ENCODE data around the gene R3HCC1L.
"Not testable (repeated sequence)": the region's sequence is repeated elsewhere in the genome, so short reads cannot be mapped to it uniquely, and the experiment has no call there.

R3HCC1L gene

DNA sequence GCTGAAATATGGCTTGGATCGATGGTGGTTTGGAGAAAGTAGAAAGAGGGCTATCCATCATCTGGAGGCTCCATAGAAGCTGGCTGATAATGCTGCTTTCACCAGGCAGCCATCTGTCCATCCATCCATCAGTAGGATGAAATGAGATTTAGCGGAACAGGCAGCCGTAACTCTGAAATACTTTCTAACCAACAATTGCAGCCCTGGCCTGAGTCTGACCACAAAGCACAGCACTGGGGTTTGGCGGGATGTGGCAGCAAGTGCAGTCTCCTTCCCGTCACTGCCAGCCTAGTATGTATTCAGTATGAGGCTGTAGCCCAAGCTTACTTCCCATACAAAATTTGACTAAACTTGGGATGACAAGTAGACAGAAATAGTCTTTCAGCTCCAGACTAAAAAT lies 38.0 kb downstream of the R3HCC1L start:
- Histone ChIP-seq H3K9me3 (ENCODE audit: control insufficient read depth, insufficient read depth, low read length) (0 out of 2 replicates have a peak, but pooled peaks cover 2% of the 10 kb centered on the region), H4K20me1 (ENCODE audit: control insufficient read depth, insufficient read depth, low read depth, low read length) (no peaks in the 10 kb centered on the region), H3K4me3 (ENCODE audit: low read length) (no peak overlapping the region), H3K27me3 (ENCODE audit: control insufficient read depth, low read length) (no peaks in the 10 kb centered on the region), H3K4me1 (ENCODE audit: control insufficient read depth, low read length) (peaks cover 48% of the 10 kb centered on the region), H3K4me2 (ENCODE audit: low read length) (no peak overlapping the region), H3K79me2 (ENCODE audit: control insufficient read depth, low read length) (peaks cover 86% of the 10 kb centered on the region), H3F3A (ENCODE audit: control insufficient read depth, insufficient read depth) (peaks cover 22% of the 10 kb centered on the region), H3K27ac (ENCODE audit: low read depth, low read length) (no peak overlapping the region), H3K9me2 (replicated peaks; ENCODE audit: control insufficient read depth, low read length) (no peaks in the 10 kb centered on the region), H3K36me3 (ENCODE audit: control insufficient read depth, low read length) (peaks cover 90% of the 10 kb centered on the region)
- TF ChIP-seq, protein P1, sequence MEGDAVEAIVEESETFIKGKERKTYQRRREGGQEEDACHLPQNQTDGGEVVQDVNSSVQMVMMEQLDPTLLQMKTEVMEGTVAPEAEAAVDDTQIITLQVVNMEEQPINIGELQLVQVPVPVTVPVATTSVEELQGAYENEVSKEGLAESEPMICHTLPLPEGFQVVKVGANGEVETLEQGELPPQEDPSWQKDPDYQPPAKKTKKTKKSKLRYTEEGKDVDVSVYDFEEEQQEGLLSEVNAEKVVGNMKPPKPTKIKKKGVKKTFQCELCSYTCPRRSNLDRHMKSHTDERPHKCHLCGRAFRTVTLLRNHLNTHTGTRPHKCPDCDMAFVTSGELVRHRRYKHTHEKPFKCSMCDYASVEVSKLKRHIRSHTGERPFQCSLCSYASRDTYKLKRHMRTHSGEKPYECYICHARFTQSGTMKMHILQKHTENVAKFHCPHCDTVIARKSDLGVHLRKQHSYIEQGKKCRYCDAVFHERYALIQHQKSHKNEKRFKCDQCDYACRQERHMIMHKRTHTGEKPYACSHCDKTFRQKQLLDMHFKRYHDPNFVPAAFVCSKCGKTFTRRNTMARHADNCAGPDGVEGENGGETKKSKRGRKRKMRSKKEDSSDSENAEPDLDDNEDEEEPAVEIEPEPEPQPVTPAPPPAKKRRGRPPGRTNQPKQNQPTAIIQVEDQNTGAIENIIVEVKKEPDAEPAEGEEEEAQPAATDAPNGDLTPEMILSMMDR (IDR thresholded peaks at IDR 0.05; ENCODE audit: low read depth, low read length, poor library complexity, severe bottlenecking): no peak
- no peak for TF ChIP-seq EZH2phosphoT487 (IDR thresholded peaks at IDR 0.05; ENCODE audit: borderline replicate concordance, low read length)

DNA sequence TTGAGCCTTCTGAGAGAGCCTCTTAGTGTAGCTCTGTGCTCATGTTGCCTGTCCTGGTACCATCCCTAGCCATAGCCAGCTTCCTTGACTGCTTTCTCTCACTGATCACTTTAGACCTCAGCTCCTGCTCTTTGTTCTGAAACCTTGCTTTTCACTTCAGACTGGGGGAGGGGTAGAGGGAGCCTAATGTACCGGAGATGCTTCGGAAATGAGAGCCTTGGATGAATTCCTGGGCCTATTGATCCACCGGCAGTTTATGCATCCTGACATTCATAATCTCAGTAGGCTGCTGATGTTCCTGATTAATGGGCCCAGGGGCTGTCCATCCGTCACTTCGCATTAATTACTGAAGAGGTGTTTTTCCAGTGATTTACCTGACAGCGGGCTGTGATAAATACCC lies 38.8 kb downstream of the R3HCC1L start:
- Histone ChIP-seq H3K79me2 (ENCODE audit: control insufficient read depth, low read length) (peaks cover 93% of the 10 kb centered on the region), H3K4me2 (ENCODE audit: low read length) (no peak overlapping the region), H3K4me1 (ENCODE audit: control insufficient read depth, low read length) (peaks cover 41% of the 10 kb centered on the region), H3F3A (ENCODE audit: control insufficient read depth, insufficient read depth) (peaks cover 16% of the 10 kb centered on the region), H3K9me3 (ENCODE audit: control insufficient read depth, insufficient read depth, low read length) (0 out of 2 replicates have a peak, but pooled peaks cover 3% of the 10 kb centered on the region), H3K27ac (ENCODE audit: low read depth, low read length) (no peak overlapping the region), H4K20me1 (ENCODE audit: control insufficient read depth, insufficient read depth, low read depth, low read length) (no peaks in the 10 kb centered on the region), H3K27me3 (ENCODE audit: control insufficient read depth, low read length) (no peaks in the 10 kb centered on the region), H3K4me3 (ENCODE audit: low read length) (no peak overlapping the region), H3K9me2 (replicated peaks; ENCODE audit: control insufficient read depth, low read length) (no peaks in the 10 kb centered on the region), H3K36me3 (ENCODE audit: control insufficient read depth, low read length) (peaks cover 92% of the 10 kb centered on the region)
- TF ChIP-seq EZH2phosphoT487 (IDR thresholded peaks at IDR 0.05; ENCODE audit: borderline replicate concordance, low read length): no peak
- TF ChIP-seq, protein P1 (IDR thresholded peaks at IDR 0.05; ENCODE audit: low read depth, low read length, poor library complexity, severe bottlenecking): no peak

DNA sequence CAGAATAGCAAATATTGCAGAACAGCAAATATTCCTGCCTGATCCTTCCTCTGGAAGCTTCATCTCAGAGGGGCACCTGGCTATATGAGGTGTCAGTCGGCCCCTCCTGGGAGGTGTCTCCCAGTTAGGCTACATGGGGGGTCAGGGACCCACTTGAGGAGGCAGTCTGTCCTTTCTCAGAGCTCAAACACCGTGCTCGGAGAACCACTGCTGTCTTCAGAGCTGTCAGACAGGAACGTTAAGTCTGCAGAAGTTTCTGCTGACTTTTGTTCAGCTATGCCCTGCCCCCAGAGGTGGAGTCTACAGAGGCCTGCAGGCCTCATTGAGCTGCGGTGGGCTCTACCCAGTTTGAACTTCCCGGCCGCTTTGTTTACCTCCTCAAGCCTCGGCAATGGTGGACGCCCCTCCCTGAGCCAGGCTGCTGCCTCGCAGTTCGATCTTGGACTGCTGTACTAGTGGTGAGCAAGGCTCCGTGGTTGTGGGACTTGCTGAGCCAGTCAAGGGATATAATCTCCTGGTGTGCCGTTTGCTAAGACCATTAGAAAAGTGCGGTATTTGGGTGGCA lies 48.0 kb downstream of the R3HCC1L start:
- H3K4me1 ChIP-seq (ENCODE audit: control insufficient read depth, low read length); H3K9me2 ChIP-seq (replicated peaks; ENCODE audit: control insufficient read depth, low read length); H3K27me3 ChIP-seq (ENCODE audit: control insufficient read depth, low read length); H3K4me2 ChIP-seq (ENCODE audit: low read length); H4K20me1 ChIP-seq (ENCODE audit: control insufficient read depth, insufficient read depth, low read depth, low read length); H3K4me3 ChIP-seq (ENCODE audit: low read length); H3F3A ChIP-seq (ENCODE audit: control insufficient read depth, insufficient read depth); H3K9me3 ChIP-seq (ENCODE audit: control insufficient read depth, insufficient read depth, low read length); H3K27ac ChIP-seq (ENCODE audit: low read depth, low read length): not testable (repeated sequence)
- H3K79me2 ChIP-seq (ENCODE audit: control insufficient read depth, low read length): peaks cover 97% of the 10 kb centered on the region
- H3K36me3 ChIP-seq (ENCODE audit: control insufficient read depth, low read length): peaks cover 76% of the 10 kb centered on the region

DNA sequence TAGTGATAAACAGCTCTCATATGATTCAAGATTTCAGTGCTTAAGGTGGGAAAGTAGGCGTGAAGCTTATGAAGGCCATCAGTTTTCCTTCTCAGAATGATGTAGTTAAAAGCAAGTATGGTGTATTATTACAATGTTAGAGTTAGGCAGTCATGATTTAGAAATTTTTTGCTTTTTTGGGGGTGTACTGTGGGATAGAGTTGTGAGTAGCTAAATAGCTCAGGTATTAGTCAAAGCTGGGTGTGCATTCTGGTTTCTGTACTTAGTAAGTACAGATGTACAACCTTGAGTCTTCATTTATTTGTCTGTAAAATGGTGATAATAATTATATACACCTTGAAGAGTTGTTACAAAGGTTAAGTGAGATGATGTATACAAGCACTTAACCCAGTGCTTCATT lies 52.2 kb downstream of the R3HCC1L start:
- H3K36me3 ChIP-seq (ENCODE audit: control insufficient read depth, low read length): peaks cover 94% of the 10 kb centered on the region
- TF ChIP-seq EZH2phosphoT487 (IDR thresholded peaks at IDR 0.05; ENCODE audit: borderline replicate concordance, low read length): no peak
- TF ChIP-seq, protein P1 (IDR thresholded peaks at IDR 0.05; ENCODE audit: low read depth, low read length, poor library complexity, severe bottlenecking): no peak

DNA sequence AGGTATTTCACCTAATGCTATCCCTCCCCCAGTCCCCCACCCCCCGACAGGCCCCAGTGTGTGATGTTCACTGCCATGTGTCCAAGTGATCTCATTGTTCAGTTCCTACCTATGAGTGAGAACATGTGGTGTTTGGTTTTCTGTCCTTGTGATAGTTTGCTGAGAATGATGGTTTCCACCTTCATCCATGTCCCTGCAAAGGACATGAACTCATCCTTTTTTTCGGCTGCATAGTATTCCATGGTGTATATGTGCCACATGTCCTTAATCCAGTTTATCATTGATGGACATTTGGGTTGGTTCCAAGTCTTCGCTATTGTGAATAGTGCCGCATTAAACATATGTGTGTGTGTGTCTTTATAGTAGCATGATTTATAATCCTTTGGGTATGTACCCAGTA lies 56.3 kb downstream of the R3HCC1L start:
- H3K9me3 ChIP-seq (ENCODE audit: control insufficient read depth, insufficient read depth, low read length); H3K27me3 ChIP-seq (ENCODE audit: control insufficient read depth, low read length); H3K4me3 ChIP-seq (ENCODE audit: low read length); H3K9me2 ChIP-seq (replicated peaks; ENCODE audit: control insufficient read depth, low read length); H4K20me1 ChIP-seq (ENCODE audit: control insufficient read depth, insufficient read depth, low read depth, low read length); H3F3A ChIP-seq (ENCODE audit: control insufficient read depth, insufficient read depth); H3K27ac ChIP-seq (ENCODE audit: low read depth, low read length); H3K4me2 ChIP-seq (ENCODE audit: low read length); H3K4me1 ChIP-seq (ENCODE audit: control insufficient read depth, low read length): not testable (repeated sequence)
- Histone ChIP-seq H3K79me2 (ENCODE audit: control insufficient read depth, low read length) (peaks cover 62% of the 10 kb centered on the region), H3K36me3 (ENCODE audit: control insufficient read depth, low read length) (peaks cover 88% of the 10 kb centered on the region)

More for the DNA sequence above, 52.2 kb downstream of the R3HCC1L start:
- no peaks in the 10 kb centered on the region for H3K27me3 ChIP-seq (ENCODE audit: control insufficient read depth, low read length)
- no peaks in the 10 kb centered on the region for H3F3A ChIP-seq (ENCODE audit: control insufficient read depth, insufficient read depth)
- H4K20me1 ChIP-seq (ENCODE audit: control insufficient read depth, insufficient read depth, low read depth, low read length): no peaks in the 10 kb centered on the region
- H3K9me3 ChIP-seq (ENCODE audit: control insufficient read depth, insufficient read depth, low read length): no peaks in the 10 kb centered on the region
- no peak overlapping the region for H3K4me3 ChIP-seq (ENCODE audit: low read length)
- no peak overlapping the region for H3K27ac ChIP-seq (ENCODE audit: low read depth, low read length)
- H3K9me2 ChIP-seq (replicated peaks; ENCODE audit: control insufficient read depth, low read length): peaks cover 3% of the 10 kb centered on the region; the same call in 1 of the 2 replicates
- H3K4me2 ChIP-seq (ENCODE audit: low read length): no peak overlapping the region
- peaks cover 80% of the 10 kb centered on the region for H3K79me2 ChIP-seq (ENCODE audit: control insufficient read depth, low read length)
- no peaks in the 10 kb centered on the region for H3K4me1 ChIP-seq (ENCODE audit: control insufficient read depth, low read length)

Data from DOHH2 (cell line).